OCI-LY7 (cell line): Measurements from ENCODE around the gene GJE1.
"Not testable (repeated sequence)": the region's sequence is repeated elsewhere in the genome, so short reads cannot be mapped to it uniquely, and the experiment has no call there.

Experiments
- EZH2phosphoT487 ChIP-seq: fragments of 200-600 bp; sonication (generic); IDR thresholded peaks from 2 replicates; pipeline ENCODE4 v1.6.1; 2018; ENCODE audit warnings: low read depth, borderline replicate concordance, mild to moderate bottlenecking, mixed run types, antibody characterized with exemption, low read length, moderate library complexity, mixed read lengths
- TF ChIP-seq, protein P1 (sequence below): fragments of 200-600 bp; sonication (generic); conservative IDR thresholded peaks from 2 replicates; pipeline ENCODE4 v1.5.1; 2014; ENCODE audit warnings: mild to moderate bottlenecking, antibody characterized with exemption, low read length, moderate library complexity, mixed read lengths

GRCh38 chr6:142141531-142141930 is 8.8 kb downstream of the GJE1 start:
- TF ChIP-seq, protein P1, sequence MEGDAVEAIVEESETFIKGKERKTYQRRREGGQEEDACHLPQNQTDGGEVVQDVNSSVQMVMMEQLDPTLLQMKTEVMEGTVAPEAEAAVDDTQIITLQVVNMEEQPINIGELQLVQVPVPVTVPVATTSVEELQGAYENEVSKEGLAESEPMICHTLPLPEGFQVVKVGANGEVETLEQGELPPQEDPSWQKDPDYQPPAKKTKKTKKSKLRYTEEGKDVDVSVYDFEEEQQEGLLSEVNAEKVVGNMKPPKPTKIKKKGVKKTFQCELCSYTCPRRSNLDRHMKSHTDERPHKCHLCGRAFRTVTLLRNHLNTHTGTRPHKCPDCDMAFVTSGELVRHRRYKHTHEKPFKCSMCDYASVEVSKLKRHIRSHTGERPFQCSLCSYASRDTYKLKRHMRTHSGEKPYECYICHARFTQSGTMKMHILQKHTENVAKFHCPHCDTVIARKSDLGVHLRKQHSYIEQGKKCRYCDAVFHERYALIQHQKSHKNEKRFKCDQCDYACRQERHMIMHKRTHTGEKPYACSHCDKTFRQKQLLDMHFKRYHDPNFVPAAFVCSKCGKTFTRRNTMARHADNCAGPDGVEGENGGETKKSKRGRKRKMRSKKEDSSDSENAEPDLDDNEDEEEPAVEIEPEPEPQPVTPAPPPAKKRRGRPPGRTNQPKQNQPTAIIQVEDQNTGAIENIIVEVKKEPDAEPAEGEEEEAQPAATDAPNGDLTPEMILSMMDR: not testable (repeated sequence)
- TF ChIP-seq EZH2phosphoT487: not testable (repeated sequence)
